IPS-11a (cell line): ENCODE results near the gene ZNF646.

Experiments used
- H3K4me3 ChIP-seq: one replicate; pipeline ENCODE4 v1.5.1; 2013; ENCODE audit warnings: low read depth, low read length, control low read depth

The ZNF646 gene

GRCh38 chr16:31064882-31065461 lies 9.2 kb upstream of the ZNF646 start:
- H3K4me3 ChIP-seq: no peak overlapping the region

- H3K4me3 ChIP-seq: no peak overlapping the region
These were observed 6.9 kb upstream of the ZNF646 start for GRCh38 chr16:31067342-31067741.

DNA sequence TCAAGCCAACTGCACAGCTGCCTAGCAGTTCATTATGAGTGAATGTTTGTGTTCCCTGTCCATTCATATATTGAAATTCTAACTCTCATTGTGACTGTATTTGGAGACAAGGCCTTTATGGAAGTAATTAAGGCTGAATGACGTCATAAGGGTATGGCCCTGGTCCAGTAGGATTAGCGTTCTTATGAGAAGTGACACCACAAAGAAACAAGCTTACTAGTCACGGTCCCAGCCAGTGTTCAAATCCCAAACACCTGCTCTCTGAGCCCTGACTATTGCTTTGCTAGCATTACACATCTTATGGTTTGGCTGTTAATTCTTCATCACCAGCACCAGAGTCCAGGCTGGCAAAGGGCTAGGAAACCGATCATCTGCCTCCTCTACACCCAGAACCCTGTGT lies 2.4 kb upstream of the ZNF646 start:
- H3K4me3 ChIP-seq: peak overlapping the region; percentile 99

GRCh38 chr16:31072540-31073141 lies 1.6 kb upstream of the ZNF646 start:
- H3K4me3 ChIP-seq: peak overlapping the region; percentile 99

GRCh38 chr16:31073142-31073969 lies 866 bp upstream of the ZNF646 start:
- peak overlapping the region; percentile 99 for H3K4me3 ChIP-seq

DNA sequence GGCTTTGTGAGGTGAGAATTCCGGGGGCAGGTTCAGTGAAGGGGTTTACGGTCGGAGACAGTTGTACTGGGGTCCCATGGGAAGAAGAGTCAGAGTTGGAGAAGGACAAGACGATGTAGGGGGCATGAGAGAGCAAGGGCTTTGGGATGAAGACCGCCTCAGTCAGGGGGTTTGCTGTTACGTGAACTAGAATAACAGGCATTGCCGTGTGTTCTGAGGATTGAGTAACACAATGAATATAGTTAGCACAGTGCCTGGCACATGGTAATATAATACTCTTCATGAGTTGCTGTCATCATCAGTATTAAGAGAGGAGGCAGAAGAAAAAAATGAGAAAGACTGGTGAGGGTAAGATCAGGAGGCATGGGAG lies 577 bp downstream of the ZNF646 start:
- peak overlapping the region; percentile 99 for H3K4me3 ChIP-seq

DNA sequence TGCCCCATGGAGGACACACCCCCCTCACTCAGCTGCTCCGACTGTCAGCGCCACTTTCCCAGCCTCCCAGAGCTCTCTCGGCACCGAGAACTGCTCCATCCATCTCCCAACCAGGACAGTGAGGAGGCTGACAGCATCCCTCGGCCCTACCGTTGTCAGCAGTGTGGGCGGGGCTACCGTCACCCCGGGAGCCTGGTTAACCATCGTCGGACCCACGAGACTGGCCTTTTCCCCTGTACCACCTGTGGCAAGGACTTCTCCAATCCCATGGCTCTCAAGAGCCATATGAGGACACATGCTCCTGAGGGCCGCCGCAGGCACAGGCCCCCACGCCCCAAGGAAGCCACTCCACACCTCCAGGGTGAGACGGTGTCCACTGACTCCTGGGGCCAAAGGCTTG lies 2.1 kb downstream of the ZNF646 start:
- no peak overlapping the region for H3K4me3 ChIP-seq

DNA sequence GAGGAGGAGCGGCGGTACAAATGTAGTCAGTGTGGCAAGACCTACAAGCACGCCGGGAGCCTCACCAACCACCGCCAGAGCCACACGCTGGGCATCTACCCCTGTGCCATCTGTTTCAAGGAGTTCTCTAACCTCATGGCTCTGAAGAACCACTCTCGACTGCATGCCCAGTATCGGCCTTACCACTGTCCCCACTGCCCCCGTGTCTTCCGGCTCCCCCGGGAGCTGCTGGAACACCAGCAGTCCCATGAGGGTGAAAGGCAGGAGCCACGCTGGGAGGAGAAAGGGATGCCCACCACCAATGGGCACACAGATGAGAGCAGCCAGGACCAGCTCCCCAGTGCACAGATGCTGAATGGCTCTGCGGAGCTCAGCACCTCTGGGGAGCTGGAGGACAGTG lies 2.8 kb downstream of the ZNF646 start:
- no peak overlapping the region for H3K4me3 ChIP-seq

GRCh38 chr16:31077592-31078396 lies 3.6 kb downstream of the ZNF646 start:
- no peak overlapping the region for H3K4me3 ChIP-seq

GRCh38 chr16:31078597-31079341 lies 4.5 kb downstream of the ZNF646 start:
- H3K4me3 ChIP-seq: no peak overlapping the region

- H3K4me3 ChIP-seq: no peak overlapping the region
These were observed 5.2 kb downstream of the ZNF646 start for GRCh38 chr16:31079342-31079944.

GRCh38 chr16:31080035-31080629 lies 5.9 kb downstream of the ZNF646 start:
- H3K4me3 ChIP-seq: no peak overlapping the region

- H3K4me3 ChIP-seq: no peak overlapping the region
These were observed 6.7 kb downstream of the ZNF646 start for GRCh38 chr16:31080756-31081419.

- no peak overlapping the region for H3K4me3 ChIP-seq
These were observed 7.5 kb downstream of the ZNF646 start for GRCh38 chr16:31081428-31082351.

- no peak overlapping the region for H3K4me3 ChIP-seq
These were observed 8.3 kb downstream of the ZNF646 start for GRCh38 chr16:31082368-31083045.

DNA sequence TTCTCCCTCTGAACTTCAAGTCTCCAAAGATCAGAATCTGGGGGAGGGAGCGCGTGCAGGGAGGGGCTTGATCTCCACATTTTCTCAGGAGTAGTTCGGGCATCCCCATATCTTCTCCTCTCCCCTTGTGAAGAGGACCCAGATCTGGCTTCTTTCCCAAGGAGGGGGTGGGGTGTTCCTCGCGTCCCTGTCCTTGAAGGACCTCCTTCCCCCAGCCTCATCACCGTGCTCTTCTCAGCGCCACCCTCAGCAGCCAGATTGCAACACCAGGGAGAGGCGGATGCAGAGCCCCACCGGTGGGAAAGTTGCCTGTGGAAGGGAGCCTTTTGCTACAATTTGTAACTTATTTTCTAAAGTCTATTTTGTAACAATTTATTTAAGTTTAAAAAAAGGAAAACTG lies 8.9 kb downstream of the ZNF646 start:
- no peak overlapping the region for H3K4me3 ChIP-seq

- no peak overlapping the region for H3K4me3 ChIP-seq
These were observed 9.3 kb downstream of the ZNF646 start for GRCh38 chr16:31083556-31083955.

DNA sequence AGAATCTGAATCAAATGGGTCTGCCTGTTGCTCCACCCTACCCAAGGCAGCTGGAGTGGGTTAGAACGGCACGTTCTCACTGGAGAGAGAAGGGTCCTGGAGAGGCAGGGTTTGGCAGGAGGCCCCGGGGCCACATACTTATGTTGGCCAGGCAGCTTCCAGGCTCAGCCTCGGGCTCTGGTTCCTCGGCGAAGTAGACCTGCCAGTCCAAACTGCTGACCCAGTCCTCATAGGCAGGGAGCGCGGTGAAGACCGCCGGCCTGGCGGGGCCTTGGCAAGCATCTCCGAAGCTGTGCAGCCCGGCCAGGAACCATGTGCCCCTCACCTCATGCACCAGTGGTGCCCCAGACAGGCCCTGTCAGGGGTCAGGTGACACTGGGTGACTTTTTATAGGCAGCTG lies 9.8 kb downstream of the ZNF646 start:
- H3K4me3 ChIP-seq: no peak overlapping the region
